ENCODE results near the gene RAB11FIP4.

DNA sequence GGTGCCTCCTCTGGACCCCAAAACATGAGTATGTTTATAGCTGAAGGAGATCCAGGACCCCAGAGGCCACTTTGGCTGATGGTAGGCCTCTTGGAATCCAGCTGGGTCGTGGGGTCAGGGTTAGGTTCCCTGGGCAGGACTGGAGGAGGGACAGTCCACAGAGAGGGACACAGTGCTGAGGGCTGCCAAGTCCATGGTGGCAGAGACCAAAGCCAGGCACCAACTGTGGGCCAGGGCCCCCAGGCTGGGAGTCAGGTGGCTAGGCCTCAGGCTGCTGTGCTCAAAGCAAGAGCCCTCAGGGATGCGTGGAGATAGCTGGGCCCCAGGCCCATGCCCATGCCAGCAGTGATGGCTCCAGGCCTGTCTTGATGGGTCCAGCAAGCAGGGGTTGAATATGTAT is 44.1 kb downstream of the RAB11FIP4 start:
- TF ChIP-seq, protein P1, sequence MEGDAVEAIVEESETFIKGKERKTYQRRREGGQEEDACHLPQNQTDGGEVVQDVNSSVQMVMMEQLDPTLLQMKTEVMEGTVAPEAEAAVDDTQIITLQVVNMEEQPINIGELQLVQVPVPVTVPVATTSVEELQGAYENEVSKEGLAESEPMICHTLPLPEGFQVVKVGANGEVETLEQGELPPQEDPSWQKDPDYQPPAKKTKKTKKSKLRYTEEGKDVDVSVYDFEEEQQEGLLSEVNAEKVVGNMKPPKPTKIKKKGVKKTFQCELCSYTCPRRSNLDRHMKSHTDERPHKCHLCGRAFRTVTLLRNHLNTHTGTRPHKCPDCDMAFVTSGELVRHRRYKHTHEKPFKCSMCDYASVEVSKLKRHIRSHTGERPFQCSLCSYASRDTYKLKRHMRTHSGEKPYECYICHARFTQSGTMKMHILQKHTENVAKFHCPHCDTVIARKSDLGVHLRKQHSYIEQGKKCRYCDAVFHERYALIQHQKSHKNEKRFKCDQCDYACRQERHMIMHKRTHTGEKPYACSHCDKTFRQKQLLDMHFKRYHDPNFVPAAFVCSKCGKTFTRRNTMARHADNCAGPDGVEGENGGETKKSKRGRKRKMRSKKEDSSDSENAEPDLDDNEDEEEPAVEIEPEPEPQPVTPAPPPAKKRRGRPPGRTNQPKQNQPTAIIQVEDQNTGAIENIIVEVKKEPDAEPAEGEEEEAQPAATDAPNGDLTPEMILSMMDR (conservative IDR thresholded peaks at IDR 0.05 in 1 of 2, IDR thresholded peaks at IDR 0.05 in 1 of 2; ENCODE audit: low read depth in 1 of 2, low read length in 2 of 2), result no peak
- no peak for TF ChIP-seq EZH2 (IDR thresholded peaks at IDR 0.05; ENCODE audit: low read length, missing control alignments)
